Gastrocnemius medialis (tissue), 4 donors: ENCODE results near the gene MTREX. TPM values are rescaled to one million over a fixed set of nuclear protein-coding genes. Genes with fewer than 3 reads are reported as not detected.

Source experiments
- ATAC-seq, 2 donors: fragments of 150-250 bp; one replicate each; pipeline ENCODE4 v1.9.1; 2016
- DNase-seq, 2 donors: peaks; one replicate each; pipeline ENCODE4 v3.0.0-alpha.2; 2019
- H3K27ac ChIP-seq, 4 donors: fragments of 200-600 bp; sonication (generic); 1 replicate in 1 of 4; 2 replicates in 3 of 4; pipeline ENCODE4 v1.5.1; 2016 to 2018; ENCODE audit warnings: mild to moderate bottlenecking in 2 of 4, moderate library complexity in 1 of 4
- H3K27me3 ChIP-seq, 3 donors: fragments of 200-600 bp; sonication (generic) in 2 of 3; 1 replicate in 1 of 3; 2 replicates in 2 of 3; pipeline versions ENCODE4 v1.5.1 to v1.6.0; 2016 to 2019; ENCODE audit warnings: mild to moderate bottlenecking in 1 of 3, moderate library complexity in 1 of 3
- H3K36me3 ChIP-seq, 2 donors: fragments of 200-600 bp; sonication (generic) in 1 of 2; one replicate each; pipeline ENCODE4 v1.5.1; 2017 to 2018
- H3K4me1 ChIP-seq, 2 donors: fragments of 200-600 bp; sonication (generic) in 1 of 2; one replicate each; pipeline ENCODE4 v1.5.1; 2016 to 2017; ENCODE audit warnings: mild to moderate bottlenecking in 2 of 2
- H3K4me3 ChIP-seq, 4 donors: fragments of 200-600 bp; sonication (generic) in 3 of 4; 1 replicate in 1 of 4; 2 replicates in 3 of 4; pipeline ENCODE4 v1.5.1; 2016 to 2019; ENCODE audit warnings: mild to moderate bottlenecking in 2 of 4
- H3K9me3 ChIP-seq, 3 donors: fragments of 200-600 bp; sonication (generic) in 2 of 3; 1 replicate in 1 of 3; 2 replicates in 2 of 3; pipeline ENCODE4 v1.5.1; 2016 to 2019
- CTCF ChIP-seq, 5 experiments: fragments of 450-650 bp in 3 of 5; fragments of 200-600 bp in 2 of 5; sonication (generic) in 2 of 5; IDR thresholded peaks in 4 of 5; conservative IDR thresholded peaks in 1 of 5; 1 replicate in 4 of 5; 2 replicates in 1 of 5; pipeline ENCODE4 v1.5.1; 2016 to 2019; ENCODE audit warnings: antibody characterized with exemption in 5 of 5, mild to moderate bottlenecking in 3 of 5, moderate library complexity in 3 of 5
- POLR2A ChIP-seq, 2 donors: fragments of 450-650 bp; IDR thresholded peaks; one replicate each; pipeline ENCODE4 v1.6.1; 2017; ENCODE audit warnings: antibody characterized with exemption in 2 of 2, mild to moderate bottlenecking in 2 of 2, moderate library complexity in 2 of 2
- in situ Hi-C, 4 donors: fragments of 200-750 bp; cut with MboI; loops; one replicate each; pipeline versions ENCODE4 v1.15.0 to v1.8.0; 2017; ENCODE audit warnings: low sequenced_read_pairs in 4 of 4
- intact Hi-C: fragments of 100-400 bp; cut with DNase I; formaldehyde crosslinking; loops from one replicate; pipeline ENCODE4 v1.15.1; 2023; ENCODE audit warnings: low total_unique reads
- total RNA-seq, 4 donors: library from RNA; depleted of rRNA; stranded (reverse); fragments of >200 nt; gene quantifications; one replicate each; pipeline versions ENCODE4 v1.1.0 to v1.2.3, GENCODE V29; 2016

The MTREX gene
- total RNA-seq, 4 donors from 2014 or later = 92.4 to 124 (median 109) TPM

DNA sequence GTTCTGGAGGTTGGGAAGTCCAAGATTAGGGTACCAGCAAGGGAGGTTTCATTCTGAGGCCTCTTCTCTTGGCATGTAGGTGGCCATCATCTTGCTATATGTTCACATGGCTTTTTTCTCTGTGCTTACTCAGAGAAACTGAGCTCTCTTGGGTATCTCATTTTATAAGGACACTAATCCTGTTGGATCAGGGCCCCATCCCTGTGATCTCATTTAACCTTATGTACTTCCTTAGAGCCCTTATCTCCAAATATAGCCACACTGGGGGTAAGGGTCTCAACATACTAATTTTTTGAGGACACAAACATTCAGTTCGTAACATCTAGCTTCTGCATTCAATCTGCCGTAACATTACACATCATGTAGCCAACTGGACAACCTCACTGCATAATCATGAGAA, 6.9 kb upstream of the MTREX start:
- Histone ChIP-seq H3K9me3 (no peaks in the 10 kb centered on the region), H3K27me3 (no peaks in the 10 kb centered on the region), H3K36me3 (peaks cover 0 to 11% of the 10 kb centered on the region in 2 donors), H3K27ac (no peak overlapping the region), H3K4me1 (peaks cover 13 to 32% of the 10 kb centered on the region in 2 donors), H3K4me3 (no peak overlapping the region)
- TF ChIP-seq CTCF (IDR thresholded peaks at IDR 0.05 in 4 of 5, conservative IDR thresholded peaks at IDR 0.05 in 1 of 5) (no peak), POLR2A (IDR thresholded peaks at IDR 0.05) (no peak)
- in situ Hi-C loops = loop anchor here in 2 of 4 donors (25.0 kb wide), 2 partner anchors 661 to 1911 kb away; no protein-coding TSS in a partner anchor
- DNase-seq (no peak), ATAC-seq (no peak)
- intact Hi-C loops = loop anchor here (10.0 kb wide), 2 partner anchors 234 to 1614 kb away; partner anchors contain the start of gene PLPP1

DNA sequence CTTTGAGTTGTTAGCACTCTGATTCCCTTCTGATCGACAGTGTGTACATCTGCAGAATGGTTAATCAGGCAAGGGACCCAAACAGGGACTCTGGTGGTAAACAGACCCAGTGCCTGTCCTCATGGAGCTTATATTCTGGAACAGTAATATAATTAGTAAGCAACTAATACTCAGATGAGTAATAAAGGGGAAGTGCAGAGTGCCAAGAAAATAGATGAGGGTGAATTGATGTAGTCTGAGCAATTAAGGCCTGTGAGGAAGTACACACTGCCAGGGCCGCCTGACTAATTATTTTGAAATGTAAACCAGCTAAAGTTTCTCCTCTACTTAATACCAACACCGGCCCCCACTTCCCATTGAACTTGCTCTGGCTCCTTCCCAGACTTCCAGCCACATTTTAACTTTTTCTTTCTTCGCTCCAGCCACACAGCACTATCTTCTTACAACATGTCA, 4.5 kb upstream of the MTREX start:
- DNase-seq (no peak), ATAC-seq (no peak)
- Histone ChIP-seq H3K27me3 (no peaks in the 10 kb centered on the region), H3K36me3 (no peaks in the 10 kb centered on the region), H3K27ac (peak overlapping the region; percentile 33 to 49 (median 36)), H3K4me3 (no peak overlapping the region), H3K9me3 (no peaks in the 10 kb centered on the region), H3K4me1 (peaks cover 23 to 38% of the 10 kb centered on the region in 2 donors)
- intact Hi-C loops (loop anchor here (10.0 kb wide), 2 partner anchors 232 to 1612 kb away; partner anchors contain the start of gene PLPP1), in situ Hi-C loops (loop anchor here in 2 of 4 donors (25.0 kb wide), 2 partner anchors 659 to 1909 kb away; no protein-coding TSS in a partner anchor)
- TF ChIP-seq CTCF (IDR thresholded peaks at IDR 0.05 in 4 of 5, conservative IDR thresholded peaks at IDR 0.05 in 1 of 5) = no peak
- TF ChIP-seq POLR2A (IDR thresholded peaks at IDR 0.05) = no peak

DNA sequence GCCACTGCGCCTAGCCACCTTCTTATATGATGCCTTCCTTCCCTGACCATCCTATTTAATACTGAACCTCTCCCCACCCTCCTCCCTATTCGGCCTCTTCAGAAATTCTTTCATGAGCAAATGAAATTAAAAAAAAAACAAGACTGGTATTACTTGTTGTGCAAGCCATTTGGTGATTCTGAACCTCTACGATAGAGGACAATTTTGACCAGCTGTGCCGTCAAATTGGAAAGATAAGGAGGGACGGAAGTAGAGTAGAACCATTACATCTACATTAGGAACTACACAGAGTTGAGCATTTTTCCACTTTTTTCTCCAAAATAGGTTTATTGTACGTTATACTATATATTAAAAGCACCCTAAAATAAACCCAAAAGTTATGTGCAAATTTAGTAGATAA, 3.2 kb upstream of the MTREX start:
- H3K4me1 ChIP-seq = peaks cover 31 to 49% of the 10 kb centered on the region in 2 donors
- TF ChIP-seq CTCF (IDR thresholded peaks at IDR 0.05 in 4 of 5, conservative IDR thresholded peaks at IDR 0.05 in 1 of 5) (no peak), POLR2A (IDR thresholded peaks at IDR 0.05) (no peak)
- in situ Hi-C loops (loop anchor here in 2 of 4 donors (25.0 kb wide), 2 partner anchors 658 to 1908 kb away; no protein-coding TSS in a partner anchor), intact Hi-C loops (loop anchor here (10.0 kb wide), 2 partner anchors 230 to 1610 kb away; partner anchors contain the start of gene PLPP1)
- H3K27me3 ChIP-seq = no peaks in the 10 kb centered on the region
- DNase-seq = no peak
- no peak overlapping the region for H3K27ac ChIP-seq
- no peaks in the 10 kb centered on the region for H3K9me3 ChIP-seq
- no peak overlapping the region for H3K4me3 ChIP-seq
- no peaks in the 10 kb centered on the region for H3K36me3 ChIP-seq
- ATAC-seq = no peak

- peak overlapping the region in 2 of 4 donors; percentile 64 to 91 for H3K4me3 ChIP-seq
- no peaks in the 10 kb centered on the region for H3K9me3 ChIP-seq
- no peak for TF ChIP-seq POLR2A (IDR thresholded peaks at IDR 0.05)
- no peak for TF ChIP-seq CTCF (IDR thresholded peaks at IDR 0.05 in 4 of 5, conservative IDR thresholded peaks at IDR 0.05 in 1 of 5)
- in situ Hi-C loops = loop anchor here in 2 of 4 donors (25.0 kb wide), 2 partner anchors 657 to 1907 kb away; no protein-coding TSS in a partner anchor
- no peak overlapping the region for H3K27ac ChIP-seq
- DNase-seq = no peak
- intact Hi-C loops = loop anchor here (5.0 to 10.0 kb wide), 3 partner anchors 133 to 1609 kb away; partner anchors contain the start of genes CDC20B and PLPP1
- no peaks in the 10 kb centered on the region for H3K27me3 ChIP-seq
- no peaks in the 10 kb centered on the region for H3K36me3 ChIP-seq
- H3K4me1 ChIP-seq = peaks cover 39 to 57% of the 10 kb centered on the region in 2 donors
- ATAC-seq = no peak
These were observed 2.4 kb upstream of the MTREX start for GRCh38 chr5:55305345-55305744.
